ENCODE data around the gene TAP2. TPM values are rescaled to one million over a fixed set of nuclear protein-coding genes. Genes with fewer than 3 reads are reported as not detected.

Gene TAP2
- total RNA-seq, 3 donors from 2014 or later: 7.7 to 18.0 (median 9.5) TPM

DNA sequence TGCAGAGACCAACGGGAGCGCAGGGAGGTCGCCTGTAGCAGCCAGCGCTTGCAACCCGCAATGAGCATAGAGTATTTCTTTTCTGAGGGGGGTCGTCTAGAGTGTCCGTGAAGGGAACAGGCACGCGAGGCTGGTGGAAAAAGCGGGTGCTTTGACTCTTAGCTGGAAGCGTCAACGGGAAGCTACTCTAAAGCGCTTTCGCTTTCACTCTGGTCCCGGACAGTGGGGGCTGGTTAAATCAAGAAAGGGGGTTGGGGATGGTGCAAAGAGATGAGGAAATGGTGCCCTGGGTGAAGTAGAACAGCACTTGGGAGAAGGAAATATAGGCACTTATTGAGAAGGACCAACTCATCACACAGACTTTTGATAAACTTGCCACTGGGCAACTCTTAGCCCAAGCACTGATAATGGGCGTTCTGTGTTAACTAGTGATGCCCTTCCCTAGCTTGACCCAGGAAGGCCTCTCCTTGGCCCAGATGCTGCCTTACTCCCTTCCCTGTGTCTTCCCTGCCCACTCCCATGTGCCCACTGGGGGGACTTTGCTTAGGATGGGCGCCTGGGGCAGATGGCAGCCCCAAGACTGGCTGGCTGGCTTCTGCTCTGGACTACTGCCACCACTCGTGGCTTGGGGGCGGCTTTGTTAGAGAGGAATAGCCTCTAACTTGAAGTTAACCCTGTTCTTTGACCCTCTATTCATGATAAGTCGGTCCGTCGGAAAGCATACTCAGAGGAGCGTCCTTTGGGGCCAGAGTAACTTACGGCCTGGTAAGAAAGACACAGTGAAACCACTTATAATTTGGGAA is 16.0 kb upstream of the TAP2 start:
- no peaks in the 10 kb centered on the region for H3K9me3 ChIP-seq
- H3K4me1 ChIP-seq: no peaks in the 10 kb centered on the region
- intact Hi-C loops (cut with DNase I; ENCODE audit: low total_unique reads): loop anchor here (1.0 kb wide), 1 partner anchor 16 kb away; the partner anchor contains the start of gene TAP2
- H3K27ac ChIP-seq: peak overlapping the region; percentile 96 to 100
- H3K27me3 ChIP-seq: no peaks in the 10 kb centered on the region
- no peak for TF ChIP-seq POLR2AphosphoS5 (IDR thresholded peaks at IDR 0.05)
- TF ChIP-seq, protein P1, sequence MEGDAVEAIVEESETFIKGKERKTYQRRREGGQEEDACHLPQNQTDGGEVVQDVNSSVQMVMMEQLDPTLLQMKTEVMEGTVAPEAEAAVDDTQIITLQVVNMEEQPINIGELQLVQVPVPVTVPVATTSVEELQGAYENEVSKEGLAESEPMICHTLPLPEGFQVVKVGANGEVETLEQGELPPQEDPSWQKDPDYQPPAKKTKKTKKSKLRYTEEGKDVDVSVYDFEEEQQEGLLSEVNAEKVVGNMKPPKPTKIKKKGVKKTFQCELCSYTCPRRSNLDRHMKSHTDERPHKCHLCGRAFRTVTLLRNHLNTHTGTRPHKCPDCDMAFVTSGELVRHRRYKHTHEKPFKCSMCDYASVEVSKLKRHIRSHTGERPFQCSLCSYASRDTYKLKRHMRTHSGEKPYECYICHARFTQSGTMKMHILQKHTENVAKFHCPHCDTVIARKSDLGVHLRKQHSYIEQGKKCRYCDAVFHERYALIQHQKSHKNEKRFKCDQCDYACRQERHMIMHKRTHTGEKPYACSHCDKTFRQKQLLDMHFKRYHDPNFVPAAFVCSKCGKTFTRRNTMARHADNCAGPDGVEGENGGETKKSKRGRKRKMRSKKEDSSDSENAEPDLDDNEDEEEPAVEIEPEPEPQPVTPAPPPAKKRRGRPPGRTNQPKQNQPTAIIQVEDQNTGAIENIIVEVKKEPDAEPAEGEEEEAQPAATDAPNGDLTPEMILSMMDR (IDR thresholded peaks at IDR 0.05): no peak
- H3K36me3 ChIP-seq: no peaks in the 10 kb centered on the region
- H3K4me3 ChIP-seq: peak overlapping the region; percentile 76 to 99 (median 91)
- DNase-seq (ENCODE audit: low spot score in 2 of 2): no peak

DNA sequence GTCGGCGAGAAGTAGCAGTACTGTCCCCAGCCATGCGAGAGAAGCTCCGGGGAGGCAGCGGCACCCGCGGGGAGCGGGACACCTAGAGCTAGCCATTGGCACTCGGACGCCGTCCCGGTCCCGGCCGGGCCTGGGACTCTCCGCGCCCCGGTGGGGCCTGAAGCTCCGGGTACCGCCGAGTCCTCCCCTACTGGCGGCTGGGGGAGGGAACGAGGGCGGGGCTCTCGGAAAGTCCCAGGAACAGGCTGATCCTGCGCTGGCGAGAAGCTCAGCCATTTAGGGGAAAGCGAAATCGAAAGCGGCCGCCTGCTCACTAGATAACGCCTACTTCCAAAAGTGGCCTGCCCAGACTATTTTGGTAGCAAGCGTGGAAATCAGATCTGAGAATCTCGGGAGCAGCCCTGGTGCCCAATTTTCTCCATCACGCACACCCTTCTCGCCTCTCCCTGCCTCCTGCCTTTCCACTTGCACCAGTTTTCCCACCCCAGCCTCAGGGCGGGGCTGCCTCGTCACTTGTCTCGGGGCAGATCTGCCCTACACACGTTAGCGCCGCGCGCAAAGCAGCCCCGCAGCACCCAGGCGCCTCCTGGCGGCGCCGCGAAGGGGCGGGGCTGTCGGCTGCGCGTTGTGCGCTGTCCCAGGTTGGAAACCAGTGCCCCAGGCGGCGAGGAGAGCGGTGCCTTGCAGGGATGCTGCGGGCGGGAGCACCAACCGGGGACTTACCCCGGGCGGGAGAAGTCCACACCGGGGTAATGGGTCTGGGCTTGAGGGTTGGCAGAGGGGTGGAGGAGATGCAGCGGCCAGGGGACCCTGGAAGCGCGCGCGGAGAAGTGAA is 15.2 kb upstream of the TAP2 start, which contains the start of the genes PSMB9 and TAP1:
PSMB9 (plus strand) TSS at position 652 of the 835 bp plus-strand sequence; CDS start at position 690, 38 bp downstream.
TAP1 (minus strand) TSS at position 164 of the 835 bp plus-strand sequence; CDS start at position 96, 68 bp downstream.
- no peaks in the 10 kb centered on the region for H3K36me3 ChIP-seq
- DNase-seq (ENCODE audit: low spot score in 2 of 2): peak; percentile 85 to 92
- no peaks in the 10 kb centered on the region for H3K4me1 ChIP-seq
- no peaks in the 10 kb centered on the region for H3K27me3 ChIP-seq
- peak within 1 kb of the TSS; percentile 96 to 100 for H3K27ac ChIP-seq
- H3K4me3 ChIP-seq: peak within 1 kb of the TSS; percentile 76 to 99 (median 91)
- TF ChIP-seq POLR2A (IDR thresholded peaks at IDR 0.05): peak; percentile 93
- TF ChIP-seq POLR2AphosphoS5 (IDR thresholded peaks at IDR 0.05): peak; percentile 68 to 82 (median 80)
- TF ChIP-seq, protein P1 (IDR thresholded peaks at IDR 0.05): peak; percentile 59 to 77 (median 67)
- no peaks in the 10 kb centered on the region for H3K9me3 ChIP-seq
- intact Hi-C loops (cut with DNase I; ENCODE audit: low total_unique reads): loop anchor here (1.0 kb wide), 1 partner anchor 15 kb away; the partner anchor contains the start of gene TAP2

DNA sequence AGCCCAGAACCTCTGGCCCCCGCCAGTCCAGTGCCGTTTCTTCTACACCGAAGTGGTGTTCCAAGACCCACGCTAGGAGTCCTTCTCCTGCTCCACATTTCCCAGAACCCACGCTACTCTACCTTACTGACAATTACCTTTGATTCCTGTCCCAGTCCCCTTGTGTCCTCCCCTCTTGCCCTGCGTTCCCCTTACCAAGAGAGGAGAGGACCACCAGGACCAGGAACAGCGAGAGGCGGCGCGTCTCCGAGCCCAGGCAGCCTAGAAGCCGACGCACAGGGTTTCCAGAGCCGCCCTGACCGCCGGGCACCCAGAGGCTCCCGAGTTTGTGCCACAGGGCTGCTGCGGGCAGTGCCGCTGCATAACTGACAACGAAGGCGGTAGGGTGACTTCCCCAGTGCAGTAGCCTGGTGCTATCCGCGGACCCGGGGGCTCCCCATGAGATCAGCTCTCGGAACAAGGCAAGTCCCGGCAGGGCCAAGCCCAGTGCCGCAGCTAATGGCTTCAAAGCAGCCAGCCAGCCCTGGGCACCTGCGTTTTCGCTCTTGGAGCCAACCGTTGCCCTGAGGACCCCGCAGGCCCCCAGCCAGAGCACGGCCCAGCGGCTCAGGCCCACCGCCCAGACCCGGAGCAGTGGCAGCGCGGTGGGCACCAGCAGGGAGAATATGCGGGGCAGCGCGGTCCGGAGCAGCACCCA is 14.5 kb upstream of the TAP2 start:
- no peaks in the 10 kb centered on the region for H3K4me1 ChIP-seq
- H3K27me3 ChIP-seq: no peaks in the 10 kb centered on the region
- no peaks in the 10 kb centered on the region for H3K36me3 ChIP-seq
- H3K27ac ChIP-seq: peak overlapping the region; percentile 96 to 100
- intact Hi-C loops (cut with DNase I; ENCODE audit: low total_unique reads): loop anchor here (1.0 kb wide), 1 partner anchor 25 kb away; no protein-coding TSS in a partner anchor
- TF ChIP-seq, protein P1 (IDR thresholded peaks at IDR 0.05): no peak
- TF ChIP-seq POLR2AphosphoS5 (IDR thresholded peaks at IDR 0.05): no peak
- TF ChIP-seq POLR2A (IDR thresholded peaks at IDR 0.05): no peak
- peak in 1 of 2 donors; percentile 49 for DNase-seq (ENCODE audit: low spot score in 2 of 2)
- peak overlapping the region; percentile 76 to 99 (median 91) for H3K4me3 ChIP-seq
- no peaks in the 10 kb centered on the region for H3K9me3 ChIP-seq

DNA sequence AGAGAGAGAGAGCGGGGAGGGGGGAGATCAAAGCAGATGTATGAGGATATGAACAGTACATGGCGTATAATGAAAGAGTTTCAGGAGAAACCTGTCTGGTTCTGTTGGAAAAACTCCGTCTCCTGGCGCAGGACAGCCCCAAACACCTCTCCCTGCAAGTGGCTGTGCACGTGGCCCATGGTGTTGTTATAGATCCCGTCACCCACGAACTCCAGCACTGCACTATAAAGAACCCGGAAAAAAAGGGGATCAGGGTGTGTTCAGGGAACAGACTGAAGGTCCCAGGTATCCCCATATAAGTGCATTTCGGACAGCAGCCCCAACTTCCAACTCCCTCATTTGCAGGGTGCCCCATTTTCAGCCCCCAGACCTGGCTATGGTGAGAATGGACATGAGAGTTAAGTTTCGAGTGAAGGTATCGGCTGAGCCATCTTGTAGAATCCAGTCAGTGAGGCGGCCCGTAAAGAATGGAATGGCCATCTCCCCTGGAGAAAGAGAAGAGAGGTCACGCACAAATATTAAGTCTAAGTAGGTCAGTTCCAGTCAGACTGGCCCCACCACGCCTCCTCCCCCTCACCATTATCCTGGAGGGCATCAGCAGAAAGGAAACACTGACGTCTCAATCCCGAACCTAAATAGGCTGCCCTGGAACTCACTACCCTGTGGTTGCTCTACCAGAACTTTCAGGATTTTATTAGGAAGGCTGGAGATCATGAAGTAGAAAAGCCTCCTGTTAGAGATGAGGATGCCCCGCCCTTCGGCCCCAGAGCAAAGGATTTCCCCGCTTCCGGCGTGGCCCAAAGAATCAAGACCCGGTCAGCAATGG is 13.7 kb upstream of the TAP2 start:
- Histone ChIP-seq H3K4me3 (peak overlapping the region; percentile 76 to 99 (median 91)), H3K27me3 (no peaks in the 10 kb centered on the region), H3K27ac (peak overlapping the region; percentile 96 to 100), H3K9me3 (no peaks in the 10 kb centered on the region), H3K36me3 (no peaks in the 10 kb centered on the region), H3K4me1 (no peaks in the 10 kb centered on the region)
- DNase-seq (ENCODE audit: low spot score in 2 of 2): no peak
- intact Hi-C loops (cut with DNase I; ENCODE audit: low total_unique reads): loop anchor here (1.0 kb wide), 1 partner anchor 24 kb away; no protein-coding TSS in a partner anchor
- TF ChIP-seq, protein P1 (IDR thresholded peaks at IDR 0.05): no peak
- TF ChIP-seq POLR2A (IDR thresholded peaks at IDR 0.05): no peak
- no peak for TF ChIP-seq POLR2AphosphoS5 (IDR thresholded peaks at IDR 0.05)

Measured in breast epithelium (tissue), 4 donors.